Activated CD8-positive, alpha-beta memory T cell treated with anti-CD3 and anti-CD28 coated beads, Interleukin-2, amount 10 ng/mL, durations not matched to agents 7 days and 5 days (primary cell): ENCODE data around the gene FTCD. TPM values are rescaled to one million over a fixed set of nuclear protein-coding genes. Genes with fewer than 3 reads are reported as not detected.

Source experiments
- ATAC-seq: fragments of 150-1000 bp; cut with Tn5 transposase; one replicate; pipeline ENCODE4 v1.10.0; 2021; ENCODE audit warnings: moderate library complexity
- CTCF ChIA-PET: fragments of 350-600 bp; sonication (Branson Sonifier 250); formaldehyde crosslinking; loops from one replicate; lab custom pipeline; 2021; ENCODE audit warnings: antibody characterized with exemption; lab: Charles Lee
- DNase-seq: peaks from one replicate; pipeline ENCODE4 v3.0.0-alpha.2; 2020
- H3K27ac Mint-ChIP-seq: one replicate; pipeline ENCODE4 v1.8.0; 2021; ENCODE audit warnings: mild to moderate bottlenecking, mixed read lengths
- H3K27me3 Mint-ChIP-seq: one replicate; pipeline ENCODE4 v1.8.0; 2021; ENCODE audit warnings: mixed read lengths
- H3K36me3 Mint-ChIP-seq: one replicate; pipeline ENCODE4 v1.8.0; 2021; ENCODE audit warnings: mild to moderate bottlenecking, mixed read lengths
- H3K4me1 Mint-ChIP-seq: one replicate; pipeline ENCODE4 v1.8.0; 2021; ENCODE audit warnings: mixed read lengths
- H3K4me3 Mint-ChIP-seq: one replicate; pipeline ENCODE4 v1.8.0; 2021; ENCODE audit warnings: mild to moderate bottlenecking, moderate library complexity, mixed read lengths
- H3K9me3 Mint-ChIP-seq: one replicate; pipeline ENCODE4 v1.8.0; 2022; ENCODE audit warnings: low read depth, mixed read lengths
- total RNA-seq, 2 experiments: library from RNA; stranded (reverse); gene quantifications; one replicate each; pipeline ENCODE4 v1.2.3, GENCODE V29; 2021

FTCD gene
- total RNA-seq, 2 experiments from 2014 or later = not detected

GRCh38 chr21:46159390-46159789 lies 4.0 kb upstream of the FTCD start:
- ATAC-seq (no peak), DNase-seq (peak; percentile 38)
- H3K4me1 Mint-ChIP-seq = no peaks in the 10 kb centered on the region
- H3K36me3 Mint-ChIP-seq = no peaks in the 10 kb centered on the region
- no peak overlapping the region for H3K27ac Mint-ChIP-seq
- H3K27me3 Mint-ChIP-seq = no peaks in the 10 kb centered on the region
- H3K9me3 Mint-ChIP-seq = no peaks in the 10 kb centered on the region
- no peak overlapping the region for H3K4me3 Mint-ChIP-seq
- CTCF ChIA-PET = interaction anchor here (1.1 kb wide), 1 partner anchor 16 kb away, joined by 3 read pairs; no protein-coding TSS in a partner anchor

GRCh38 chr21:46158666-46159300 lies 3.4 kb upstream of the FTCD start:
- Mint-ChIP-seq H3K27me3 (no peaks in the 10 kb centered on the region), H3K4me3 (no peak overlapping the region), H3K9me3 (no peaks in the 10 kb centered on the region), H3K27ac (no peak overlapping the region), H3K36me3 (no peaks in the 10 kb centered on the region), H3K4me1 (no peaks in the 10 kb centered on the region)
- ATAC-seq = no peak
- no peak for DNase-seq
- CTCF ChIA-PET = interaction anchor here (1.5 kb wide), 1 partner anchor 15 kb away, joined by 6 read pairs; no protein-coding TSS in a partner anchor

GRCh38 chr21:46157987-46158451 lies 2.6 kb upstream of the FTCD start:
- no peak for DNase-seq
- Mint-ChIP-seq H3K4me3 (no peak overlapping the region), H3K36me3 (no peaks in the 10 kb centered on the region), H3K27ac (no peak overlapping the region), H3K27me3 (no peaks in the 10 kb centered on the region), H3K4me1 (no peaks in the 10 kb centered on the region), H3K9me3 (no peaks in the 10 kb centered on the region)
- CTCF ChIA-PET = interaction anchor here (1.5 kb wide), 1 partner anchor 15 kb away, joined by 6 read pairs; no protein-coding TSS in a partner anchor
- no peak for ATAC-seq

GRCh38 chr21:46157396-46157986 lies 2.1 kb upstream of the FTCD start:
- ATAC-seq (no peak), DNase-seq (peak; percentile 31)
- Mint-ChIP-seq H3K36me3 (no peaks in the 10 kb centered on the region), H3K4me3 (no peak overlapping the region), H3K4me1 (no peaks in the 10 kb centered on the region), H3K27me3 (no peaks in the 10 kb centered on the region), H3K27ac (no peak overlapping the region), H3K9me3 (no peaks in the 10 kb centered on the region)
- CTCF ChIA-PET = interaction anchor here (1.5 kb wide), 1 partner anchor 14 kb away, joined by 6 read pairs; no protein-coding TSS in a partner anchor

- Mint-ChIP-seq H3K4me3 (no peak overlapping the region), H3K27me3 (no peaks in the 10 kb centered on the region), H3K36me3 (no peaks in the 10 kb centered on the region), H3K27ac (no peak overlapping the region), H3K4me1 (no peaks in the 10 kb centered on the region), H3K9me3 (no peaks in the 10 kb centered on the region)
- DNase-seq (peak; percentile 31), ATAC-seq (no peak)
- CTCF ChIA-PET = no interaction called here
These were observed 1.3 kb upstream of the FTCD start for GRCh38 chr21:46156678-46157077.

- Mint-ChIP-seq H3K4me3 (no peak overlapping the region), H3K27me3 (no peaks in the 10 kb centered on the region), H3K36me3 (no peaks in the 10 kb centered on the region), H3K4me1 (no peaks in the 10 kb centered on the region), H3K27ac (no peak overlapping the region), H3K9me3 (no peaks in the 10 kb centered on the region)
- DNase-seq (peak; percentile 37), ATAC-seq (no peak)
- CTCF ChIA-PET = no interaction called here
These were observed 933 bp upstream of the FTCD start for GRCh38 chr21:46156378-46156645.

GRCh38 chr21:46154955-46155513 lies 345 bp downstream of the FTCD start:
- Mint-ChIP-seq H3K9me3 (no peaks in the 10 kb centered on the region), H3K27ac (no peak overlapping the region), H3K4me1 (no peaks in the 10 kb centered on the region), H3K4me3 (no peak overlapping the region), H3K36me3 (no peaks in the 10 kb centered on the region), H3K27me3 (no peaks in the 10 kb centered on the region)
- DNase-seq (peak; percentile 32), ATAC-seq (no peak)
- CTCF ChIA-PET = no interaction called here

- Mint-ChIP-seq H3K36me3 (no peaks in the 10 kb centered on the region), H3K27me3 (no peaks in the 10 kb centered on the region), H3K4me1 (no peaks in the 10 kb centered on the region), H3K9me3 (no peaks in the 10 kb centered on the region), H3K27ac (no peak overlapping the region), H3K4me3 (no peak overlapping the region)
- CTCF ChIA-PET = interaction anchor here (1.7 kb wide), 1 partner anchor 11 kb away, joined by 12 read pairs; no protein-coding TSS in a partner anchor
- peak; percentile 37 for DNase-seq
- ATAC-seq = no peak
These were observed 1.0 kb downstream of the FTCD start for GRCh38 chr21:46154155-46154954.

- Mint-ChIP-seq H3K36me3 (no peaks in the 10 kb centered on the region), H3K4me3 (no peak overlapping the region), H3K27me3 (no peaks in the 10 kb centered on the region), H3K4me1 (no peaks in the 10 kb centered on the region), H3K27ac (no peak overlapping the region), H3K9me3 (no peaks in the 10 kb centered on the region)
- DNase-seq = peak; percentile 50
- CTCF ChIA-PET = interaction anchor here (0.8 to 1.7 kb wide), 6 partner anchors 8 to 169 kb away, joined by 3 to 12 read pairs (median 3); partner anchors contain the start of gene MCM3AP
- ATAC-seq = peak; percentile 38
These were observed 1.9 kb downstream of the FTCD start for GRCh38 chr21:46153247-46154154.

GRCh38 chr21:46152927-46153246 lies 2.5 kb downstream of the FTCD start:
- Mint-ChIP-seq H3K9me3 (no peaks in the 10 kb centered on the region), H3K27me3 (no peaks in the 10 kb centered on the region), H3K4me3 (no peak overlapping the region), H3K36me3 (no peaks in the 10 kb centered on the region), H3K27ac (no peak overlapping the region), H3K4me1 (no peaks in the 10 kb centered on the region)
- no peak for ATAC-seq
- CTCF ChIA-PET = interaction anchor here (0.9 to 1.7 kb wide), 5 partner anchors 8 to 169 kb away, joined by 3 to 12 read pairs (median 3); no protein-coding TSS in a partner anchor
- no peak for DNase-seq

- CTCF ChIA-PET = interaction anchor here (1.0 to 1.7 kb wide), 3 partner anchors 9 to 131 kb away, joined by 3 to 12 read pairs (median 3); no protein-coding TSS in a partner anchor
- Mint-ChIP-seq H3K4me3 (no peak overlapping the region), H3K4me1 (no peaks in the 10 kb centered on the region), H3K9me3 (no peaks in the 10 kb centered on the region), H3K27ac (no peak overlapping the region), H3K36me3 (no peaks in the 10 kb centered on the region), H3K27me3 (no peaks in the 10 kb centered on the region)
- ATAC-seq = no peak
- DNase-seq = peak; percentile 23
These were observed 3.1 kb downstream of the FTCD start for GRCh38 chr21:46151989-46152926.
